Kidney (tissue), 14 donors: ENCODE data around the gene AGPAT3. TPM values are rescaled to one million over a fixed set of nuclear protein-coding genes. Genes with fewer than 3 reads are reported as not detected.
"Not testable (repeated sequence)": the region's sequence is repeated elsewhere in the genome, so short reads cannot be mapped to it uniquely, and the experiment has no call there.

Source experiments
- DNase-seq, 5 donors: peaks; one replicate each; pipeline ENCODE4 v3.0.0-alpha.2; 2013 to 2020
- FAIRE-seq: peaks from 2 replicates; lab custom pipeline; 2012; peaks lifted over from hg19 to GRCh38; lab: Jason Lieb, UNC
- H3K27ac ChIP-seq, 2 donors: one replicate each; pipeline ENCODE4 v1.7.0; 2013; ENCODE audit warnings: low read depth in 2 of 2, low read length in 2 of 2, inconsistent platforms in 1 of 2
- H3K27me3 ChIP-seq: one replicate; pipeline ENCODE4 v1.7.1; 2013; ENCODE audit warnings: low read length, inconsistent platforms; ENCODE audit not compliant: control insufficient read depth, insufficient read depth
- H3K36me3 ChIP-seq, 3 donors: one replicate each; pipeline versions ENCODE4 v1.7.0 to v1.7.1; 2013; ENCODE audit warnings: low read length in 3 of 3, control low read depth in 1 of 3, inconsistent platforms in 1 of 3; ENCODE audit not compliant: insufficient read depth in 3 of 3, control insufficient read depth in 2 of 3
- H3K4me1 ChIP-seq, 3 donors: one replicate each; pipeline versions ENCODE4 v1.7.0 to v1.7.1; 2013; ENCODE audit warnings: low read length in 3 of 3, inconsistent platforms in 1 of 3, low read depth in 1 of 3; ENCODE audit not compliant: control insufficient read depth in 2 of 3, insufficient read depth in 2 of 3
- H3K4me3 ChIP-seq, 3 donors: one replicate each; pipeline versions ENCODE4 v1.7.0 to v1.8.1; 2013; ENCODE audit warnings: low read length in 3 of 3, control low read depth in 1 of 3, inconsistent platforms in 1 of 3
- H3K9ac ChIP-seq, 3 donors: one replicate each; pipeline versions ENCODE4 v1.7.0 to v1.7.1; 2013; ENCODE audit warnings: low read length in 3 of 3, control low read depth in 1 of 3, inconsistent platforms in 1 of 3
- H3K9me3 ChIP-seq, 3 donors: one replicate each; pipeline versions ENCODE4 v1.7.0 to v1.7.1; 2013; ENCODE audit warnings: low read length in 3 of 3, control low read depth in 1 of 3, inconsistent platforms in 1 of 3; ENCODE audit not compliant: control insufficient read depth in 2 of 3, insufficient read depth in 1 of 3
- intact Hi-C: fragments of 100-400 bp; cut with DNase I; formaldehyde crosslinking; loops from one replicate; pipeline ENCODE4 v1.11.1; 2022
- polyA plus RNA-seq: library from polyadenylated mRNA; stranded (reverse); fragments of 350-450 nt; fragmentation: Illumina TruSeq; extraction: RNeasy Lipid Tissue Mini Kit (QIAGEN cat#74804); gene quantifications from one replicate; pipeline ENCODE4 v1.2.3, GENCODE V29; 2014; ENCODE audit warnings: low read depth, low replicate concordance; ENCODE audit not compliant: insufficient read depth
- total RNA-seq: library from RNA; stranded (reverse); fragmentation: NEBNext Ultra II Directional; extraction: Animal tissue kit (Norgen Biotek cat#: 25700); gene quantifications from one replicate; pipeline ENCODE4 v1.2.1, GENCODE V29; 2021
- TF ChIP-seq, protein P1 (sequence below): IDR thresholded peaks from 3 replicates; pipeline ENCODE4 v1.5.1; 2012; ENCODE audit warnings: mild to moderate bottlenecking, moderate library complexity, borderline replicate concordance; ENCODE audit not compliant: insufficient read depth; ENCODE audit errors: extremely low read depth
- donor health status: control.
- donor health status: control.
- donor health status: control.
- donor health status: control.
- donor health status: control.
- donor health status: DM: yes; HTN: yes; CAD: no.
- donor health status: Normal renal cell carcinoma (clear cell type).

AGPAT3 gene
- total and polyA plus RNA-seq, 2 donors from 2014 or later, result 40.3 to 86.2 TPM

DNA sequence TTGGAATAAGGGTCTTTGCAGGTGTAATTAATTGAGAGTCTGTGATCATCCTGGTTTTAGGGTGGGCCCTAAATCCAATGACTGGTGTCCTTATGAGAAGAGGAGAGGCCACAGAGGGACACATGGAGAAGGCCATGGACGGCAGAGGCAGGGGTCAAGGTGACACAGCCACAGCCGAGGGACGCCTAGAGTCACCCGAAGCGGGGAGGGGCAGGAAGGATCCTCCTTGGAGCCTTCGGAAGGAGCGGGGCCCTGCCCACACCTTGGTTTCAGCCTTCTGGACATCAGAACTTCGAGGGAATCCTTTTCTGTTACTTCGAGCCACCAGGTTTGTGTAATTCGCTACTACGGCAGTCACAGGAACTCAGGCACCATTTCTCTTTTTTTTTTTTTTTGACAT lies 44.6 kb upstream of the AGPAT3 start:
- Histone ChIP-seq H3K27me3 (no peaks in the 10 kb centered on the region), H3K9me3 (peaks cover 0 to 7% (median 0%) of the 10 kb centered on the region in 3 donors), H3K4me1 (no peaks in the 10 kb centered on the region), H3K4me3 (no peak overlapping the region), H3K36me3 (no peaks in the 10 kb centered on the region), H3K27ac (no peak overlapping the region), H3K9ac (no peak overlapping the region)
- intact Hi-C loops, result no loop called here
- TF ChIP-seq, protein P1, sequence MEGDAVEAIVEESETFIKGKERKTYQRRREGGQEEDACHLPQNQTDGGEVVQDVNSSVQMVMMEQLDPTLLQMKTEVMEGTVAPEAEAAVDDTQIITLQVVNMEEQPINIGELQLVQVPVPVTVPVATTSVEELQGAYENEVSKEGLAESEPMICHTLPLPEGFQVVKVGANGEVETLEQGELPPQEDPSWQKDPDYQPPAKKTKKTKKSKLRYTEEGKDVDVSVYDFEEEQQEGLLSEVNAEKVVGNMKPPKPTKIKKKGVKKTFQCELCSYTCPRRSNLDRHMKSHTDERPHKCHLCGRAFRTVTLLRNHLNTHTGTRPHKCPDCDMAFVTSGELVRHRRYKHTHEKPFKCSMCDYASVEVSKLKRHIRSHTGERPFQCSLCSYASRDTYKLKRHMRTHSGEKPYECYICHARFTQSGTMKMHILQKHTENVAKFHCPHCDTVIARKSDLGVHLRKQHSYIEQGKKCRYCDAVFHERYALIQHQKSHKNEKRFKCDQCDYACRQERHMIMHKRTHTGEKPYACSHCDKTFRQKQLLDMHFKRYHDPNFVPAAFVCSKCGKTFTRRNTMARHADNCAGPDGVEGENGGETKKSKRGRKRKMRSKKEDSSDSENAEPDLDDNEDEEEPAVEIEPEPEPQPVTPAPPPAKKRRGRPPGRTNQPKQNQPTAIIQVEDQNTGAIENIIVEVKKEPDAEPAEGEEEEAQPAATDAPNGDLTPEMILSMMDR, result no peak
- FAIRE-seq (no peak), DNase-seq (peak in 1 of 5 donors; percentile 39)

DNA sequence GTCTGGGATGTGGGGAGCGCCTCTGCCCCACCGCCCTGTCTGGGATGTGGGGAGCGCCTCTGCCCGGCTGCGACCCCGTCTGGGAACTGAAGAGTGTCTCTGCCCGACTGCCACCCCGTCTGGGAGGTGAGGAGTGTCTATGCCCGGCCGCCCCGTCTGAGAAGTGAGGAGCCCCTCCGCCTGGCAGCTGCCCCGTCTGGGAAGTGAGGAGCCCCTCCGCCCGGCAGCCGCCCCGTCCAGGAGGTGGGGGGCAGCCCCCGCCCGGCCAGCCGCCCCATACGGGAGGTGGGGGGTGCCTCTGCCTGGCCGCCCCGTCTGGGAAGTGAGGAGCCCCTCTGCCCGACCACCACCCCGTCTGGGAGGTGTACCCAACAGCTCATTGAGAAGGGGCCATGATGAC lies 42.9 kb upstream of the AGPAT3 start:
- H3K27ac ChIP-seq, intact Hi-C loops, H3K4me1 ChIP-seq, H3K36me3 ChIP-seq, H3K9me3 ChIP-seq, H3K27me3 ChIP-seq, FAIRE-seq, H3K4me3 ChIP-seq, H3K9ac ChIP-seq: not testable (repeated sequence)
- peak in 1 of 5 donors; percentile 71 for DNase-seq

DNA sequence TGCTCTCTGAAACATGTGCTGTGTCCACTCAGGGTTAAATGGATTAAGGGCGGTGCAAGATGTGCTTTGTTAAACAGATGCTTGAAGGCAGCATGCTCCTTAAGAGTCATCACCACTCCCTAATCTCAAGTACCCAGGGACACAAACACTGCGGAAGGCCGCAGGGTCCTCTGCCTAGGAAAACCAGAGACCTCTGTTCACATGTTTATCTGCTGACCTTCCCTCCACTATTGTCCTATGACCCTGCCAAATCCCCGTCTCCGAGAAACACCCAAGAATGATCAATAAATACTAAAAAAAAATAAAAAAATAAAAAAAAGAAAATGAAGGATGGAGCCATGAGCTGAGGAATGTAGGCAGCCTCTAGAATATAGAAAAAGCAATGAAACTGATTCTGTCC lies 42.3 kb upstream of the AGPAT3 start:
- H3K4me3 ChIP-seq, H3K36me3 ChIP-seq, intact Hi-C loops, H3K4me1 ChIP-seq, H3K27ac ChIP-seq, H3K9me3 ChIP-seq, H3K27me3 ChIP-seq, FAIRE-seq, H3K9ac ChIP-seq, DNase-seq: not testable (repeated sequence)

DNA sequence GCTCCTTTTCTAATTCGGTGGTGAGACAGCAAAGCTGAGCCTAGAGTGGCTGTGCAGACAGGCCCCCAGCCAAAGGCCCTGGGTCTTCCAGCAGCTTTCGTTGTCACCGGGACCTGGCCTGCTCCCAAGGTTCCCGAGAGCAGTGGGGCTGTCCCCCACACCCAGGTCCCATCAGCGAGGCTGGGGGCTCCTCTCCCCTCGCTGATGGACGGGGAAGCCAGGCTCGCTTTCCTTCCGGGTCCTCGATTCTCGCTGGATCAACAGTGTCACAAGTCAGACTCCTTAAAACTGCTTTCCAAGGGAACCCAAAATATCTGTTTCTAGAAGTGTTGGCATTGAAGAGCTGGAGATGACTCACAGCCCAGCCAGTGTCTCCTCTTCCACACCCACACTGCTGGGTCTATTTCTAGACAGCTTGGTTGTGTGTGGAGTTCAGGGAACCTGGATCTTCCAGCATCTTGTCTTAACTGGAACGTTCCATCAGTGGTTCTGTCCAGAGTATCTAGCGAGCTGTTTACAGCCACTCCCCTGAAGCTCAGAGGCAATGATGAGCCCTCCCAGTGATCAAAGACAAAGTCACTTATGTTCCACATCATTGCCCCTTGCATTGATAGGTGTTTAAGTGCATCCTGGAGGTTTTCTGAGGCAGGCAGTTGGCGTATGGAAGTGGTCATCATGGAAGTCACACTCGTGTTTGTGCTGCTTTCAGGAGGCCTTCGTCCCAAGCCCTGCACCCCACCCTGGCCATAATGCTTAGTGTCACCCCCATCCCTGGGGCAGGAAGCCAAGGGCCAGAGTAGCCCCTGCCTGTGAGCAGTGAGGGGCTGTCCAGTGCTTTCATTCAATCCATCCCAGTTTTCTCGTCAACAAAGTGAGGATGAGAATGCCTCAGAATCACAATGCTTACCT lies 40.4 kb upstream of the AGPAT3 start:
- intact Hi-C loops, result no loop called here
- H3K27ac ChIP-seq, result no peak overlapping the region
- FAIRE-seq (no peak), DNase-seq (peak in 2 of 5 donors; percentile 7 to 57)
- H3K4me1 ChIP-seq, result no peaks in the 10 kb centered on the region
- H3K4me3 ChIP-seq, result no peak overlapping the region
- no peaks in the 10 kb centered on the region for H3K36me3 ChIP-seq
- TF ChIP-seq, protein P1, result no peak
- H3K27me3 ChIP-seq, result no peaks in the 10 kb centered on the region
- H3K9ac ChIP-seq, result no peak overlapping the region
- H3K9me3 ChIP-seq, result no peaks in the 10 kb centered on the region
